ENCODE results near the gene ERC2. TPM values are rescaled to one million over a fixed set of nuclear protein-coding genes. Genes with fewer than 3 reads are reported as not detected.

Gene ERC2
- total and polyA plus RNA-seq, 11 donors: 0.16 to 3.8 (median 1.6) TPM

GRCh38 chr3:55868347-55868746, 599.9 kb downstream of the ERC2 start:
- no peak for ATAC-seq
- H3K4me3 ChIP-seq: no peak overlapping the region
- WGBS, 4 donors: 63 to 78% (median 71%) methylated on average over 4 of the region's 4 CpGs
- H3K27me3 ChIP-seq: peaks cover 0 to 23% (median 0%) of the 10 kb centered on the region in 9 donors
- no peaks in the 10 kb centered on the region for H3K4me1 ChIP-seq
- intact Hi-C loops (cut with DNase I): loop anchor here in 1 of 10 donors (5.0 kb wide), 1 partner anchor 516 kb away; no protein-coding TSS in a partner anchor
- H3K36me3 ChIP-seq: no peaks in the 10 kb centered on the region
- H3K27ac ChIP-seq: no peak overlapping the region
- no peak for TF ChIP-seq POLR2A (IDR thresholded peaks at IDR 0.05)
- no peak for TF ChIP-seq CTCF (IDR thresholded peaks at IDR 0.05)
- DNase-seq: no peak
- H3K9me3 ChIP-seq: no peaks in the 10 kb centered on the region

- H3K9me3 ChIP-seq: no peaks in the 10 kb centered on the region
- DNase-seq: no peak
- no peak overlapping the region for H3K27ac ChIP-seq
- intact Hi-C loops (cut with DNase I): no loop called here
- ATAC-seq: peak in 1 of 4 donors; percentile 31
- no peaks in the 10 kb centered on the region for H3K4me1 ChIP-seq
- H3K27me3 ChIP-seq: peaks cover 0 to 8% (median 0%) of the 10 kb centered on the region in 9 donors
- no peak overlapping the region for H3K4me3 ChIP-seq
- TF ChIP-seq CTCF (IDR thresholded peaks at IDR 0.05) (no peak), POLR2A (IDR thresholded peaks at IDR 0.05) (no peak)
- H3K36me3 ChIP-seq: no peaks in the 10 kb centered on the region
- 31 to 46% (median 37%) methylated on average over 4 of the region's 4 CpGs for WGBS, 4 donors
Measured at GRCh38 chr3:55863028-55863427, 605.2 kb downstream of the ERC2 start.

- no peaks in the 10 kb centered on the region for H3K36me3 ChIP-seq
- ATAC-seq: no peak
- DNase-seq: no peak
- intact Hi-C loops (cut with DNase I): no loop called here
- no peak overlapping the region for H3K4me3 ChIP-seq
- no peaks in the 10 kb centered on the region for H3K9me3 ChIP-seq
- H3K27ac ChIP-seq: no peak overlapping the region
- H3K27me3 ChIP-seq: peaks cover 0 to 8% (median 0%) of the 10 kb centered on the region in 9 donors
- WGBS, 4 donors: 75 to 87% (median 83%) methylated on average over 11 of the region's 11 CpGs
- TF ChIP-seq POLR2A (IDR thresholded peaks at IDR 0.05) (no peak), CTCF (IDR thresholded peaks at IDR 0.05) (no peak)
- no peaks in the 10 kb centered on the region for H3K4me1 ChIP-seq
Measured at GRCh38 chr3:55860049-55860721, 608.1 kb downstream of the ERC2 start.

- H3K27ac ChIP-seq: no peak overlapping the region
- no peaks in the 10 kb centered on the region for H3K9me3 ChIP-seq
- H3K27me3 ChIP-seq: peaks cover 0 to 8% (median 0%) of the 10 kb centered on the region in 9 donors
- ATAC-seq (no peak), DNase-seq (no peak)
- intact Hi-C loops (cut with DNase I): no loop called here
- TF ChIP-seq POLR2A (IDR thresholded peaks at IDR 0.05) (no peak), CTCF (IDR thresholded peaks at IDR 0.05) (no peak)
- H3K4me3 ChIP-seq: no peak overlapping the region
- H3K4me1 ChIP-seq: no peaks in the 10 kb centered on the region
- WGBS, 4 donors: 83 to 86% (median 84%) methylated on average over 2 of the region's 2 CpGs
- no peaks in the 10 kb centered on the region for H3K36me3 ChIP-seq
Measured at GRCh38 chr3:55859305-55859704, 609.0 kb downstream of the ERC2 start.

All from heart left ventricle (tissue), 16 donors.